HepG2 (cell line): ENCODE results near the gene OPRM1. TPM values are rescaled to one million over a fixed set of nuclear protein-coding genes. Genes with fewer than 3 reads are reported as not detected.

Experiments
- ATAC-seq: fragments of 200-7000 bp; cut with Tn5 transposase; 3 replicates; pipeline ENCODE4 v1.9.1; 2020; ENCODE audit warnings: mild to moderate bottlenecking, moderate library complexity
- BruUV-seq: library from RNA; stranded (reverse); fragments of 400-500 nt; replicated peaks from 2 replicates; lab custom pipeline; 2021; lab: Mats Ljungman, UMichigan
- CTCF ChIA-PET: fragments of 300-600 bp; formaldehyde crosslinking; extraction: SDS; loops from one replicate; lab custom pipeline; 2021; ENCODE audit warnings: low total read pairs, inconsistent platforms, low intra/inter-chr PET ratio; lab: Yijun Ruan, JAX
- POLR2A ChIA-PET: fragments of 350-600 bp; sonication (Branson Sonifier 250); formaldehyde crosslinking; loops from one replicate; lab custom pipeline; 2020; ENCODE audit warnings: antibody characterized with exemption, inconsistent platforms; lab: Yijun Ruan, JAX
- DNase-seq: peaks from one replicate; pipeline ENCODE4 v3.0.0-alpha.2; 2015; ENCODE audit warnings: low spot score
- FAIRE-seq: peaks from 3 replicates; lab custom pipeline; 2011; peaks lifted over from hg19 to GRCh38; lab: Jason Lieb, UNC
- H2AFZ ChIP-seq: one replicate; pipeline ENCODE4 v1.6.1; 2011; ENCODE audit warnings: low read length, inconsistent platforms
- H3K27ac ChIP-seq: fragments of 300-600 bp; 3 replicates; pipeline ENCODE4 v1.8.0; 2011; ENCODE audit warnings: mixed run types, mild to moderate bottlenecking, mixed read lengths, low read length, inconsistent platforms; ENCODE audit not compliant: insufficient read depth; ENCODE audit errors: extremely low read length
- H3K27me3 ChIP-seq, 2 experiments: fragments of 200-600 bp in 1 of 2; 2 replicates in 1 of 2; 3 replicates in 1 of 2; pipeline versions ENCODE4 v1.6.0 to v1.8.0; 2011; ENCODE audit warnings: low read length in 2 of 2, mild to moderate bottlenecking in 2 of 2, moderate library complexity in 2 of 2, inconsistent platforms in 1 of 2; ENCODE audit not compliant: insufficient read depth in 2 of 2, control insufficient read depth in 1 of 2
- H3K36me3 ChIP-seq, 2 experiments: fragments of 200-600 bp in 1 of 2; replicated peaks in 1 of 2; 2 replicates in 1 of 2; 3 replicates in 1 of 2; pipeline versions ENCODE4 v1.5.1 to v1.8.0; 2011; ENCODE audit warnings: low read length in 2 of 2, inconsistent platforms in 1 of 2; ENCODE audit not compliant: insufficient read depth in 2 of 2, control insufficient read depth in 1 of 2
- H3K4me1 ChIP-seq: 2 replicates; pipeline ENCODE4 v1.5.1; 2012; ENCODE audit warnings: low read length, inconsistent platforms; ENCODE audit not compliant: insufficient read depth
- H3K4me2 ChIP-seq: 2 replicates; pipeline ENCODE4 v1.6.0; 2011; ENCODE audit warnings: low read depth, low read length, inconsistent platforms
- H3K4me3 ChIP-seq, 3 experiments: fragments of 200-600 bp in 1 of 3; sonication (generic), shearing (Covaris generic) in 1 of 3; replicated peaks in 1 of 3; 2 replicates each; pipeline ENCODE4 v1.5.1; 2011 to 2016; ENCODE audit warnings: low read length in 3 of 3, inconsistent platforms in 2 of 3, low read depth in 2 of 3, mild to moderate bottlenecking in 2 of 3, control low read depth in 1 of 3, mixed read lengths in 1 of 3; ENCODE audit not compliant: insufficient read depth in 1 of 3
- H3K79me2 ChIP-seq: one replicate; pipeline ENCODE4 v1.6.1; 2011; ENCODE audit warnings: low read length, inconsistent platforms; ENCODE audit not compliant: insufficient read depth
- H3K9ac ChIP-seq: 2 replicates; pipeline ENCODE4 v1.6.0; 2011; ENCODE audit warnings: mild to moderate bottlenecking, low read depth, low read length, inconsistent platforms; ENCODE audit not compliant: insufficient read depth
- H3K9me3 ChIP-seq: 2 replicates; pipeline ENCODE4 v1.5.1; 2012; ENCODE audit warnings: mild to moderate bottlenecking, low read length
- H4K20me1 ChIP-seq: 2 replicates; pipeline ENCODE4 v1.6.0; 2011; ENCODE audit warnings: inconsistent platforms, mild to moderate bottlenecking, low read length, moderate library complexity; ENCODE audit not compliant: insufficient read depth
- FOXK2 ChIP-seq: fragments of 450-650 bp; IDR thresholded peaks from 2 replicates; pipeline ENCODE4 v1.6.1; 2016
- HNF4G ChIP-seq, 2 experiments: sonication (generic) in 1 of 2; formaldehyde crosslinking in 1 of 2; IDR thresholded peaks; 2 replicates each; pipeline versions ENCODE4 v1.4.0 to v1.6.1; 2011 to 2020; ENCODE audit warnings: borderline replicate concordance in 2 of 2, low read depth in 2 of 2, mild to moderate bottlenecking in 2 of 2, low read length in 1 of 2, missing genetic modification reagents in 1 of 2, moderate library complexity in 1 of 2
- KDM1A ChIP-seq: IDR thresholded peaks from 2 replicates; pipeline ENCODE4 v1.6.1; 2016; ENCODE audit warnings: missing compliant biosample characterization
- KDM5B ChIP-seq: sonication (generic); formaldehyde crosslinking; IDR thresholded peaks from 2 replicates; pipeline ENCODE4 v1.4.0; 2020; ENCODE audit warnings: missing genetic modification reagents, mild to moderate bottlenecking, borderline replicate concordance
- KLF12 ChIP-seq: sonication (generic); formaldehyde crosslinking; IDR thresholded peaks from 2 replicates; pipeline ENCODE4 v1.4.0; 2020; ENCODE audit warnings: missing genetic modification reagents, borderline replicate concordance
- KLF13 ChIP-seq: sonication (generic); formaldehyde crosslinking; IDR thresholded peaks from 2 replicates; pipeline ENCODE4 v1.4.0; 2020; ENCODE audit warnings: mild to moderate bottlenecking, missing genetic modification reagents
- NFE2L1 ChIP-seq: sonication (generic); formaldehyde crosslinking; IDR thresholded peaks from 2 replicates; pipeline ENCODE4 v1.4.0; 2020; ENCODE audit warnings: missing genetic modification reagents, mild to moderate bottlenecking, borderline replicate concordance
- RARA ChIP-seq: IDR thresholded peaks from 2 replicates; pipeline ENCODE4 v1.6.1; 2016; ENCODE audit warnings: missing genetic modification reagents, missing compliant biosample characterization
- RXRB ChIP-seq: IDR thresholded peaks from 2 replicates; pipeline ENCODE4 v1.6.1; 2016; ENCODE audit warnings: borderline replicate concordance, missing genetic modification reagents, missing compliant biosample characterization
- SMAD1 ChIP-seq: sonication (generic); formaldehyde crosslinking; IDR thresholded peaks from 2 replicates; pipeline ENCODE4 v1.4.0; 2020; ENCODE audit warnings: missing genetic modification reagents, low read depth, mild to moderate bottlenecking, borderline replicate concordance
- TBX2 ChIP-seq: sonication (generic); formaldehyde crosslinking; IDR thresholded peaks from 2 replicates; pipeline ENCODE4 v1.5.0; 2020; ENCODE audit warnings: missing genetic modification reagents, mild to moderate bottlenecking, borderline replicate concordance
- WIZ ChIP-seq: sonication (generic); formaldehyde crosslinking; IDR thresholded peaks from 2 replicates; pipeline ENCODE4 v1.5.1; 2020; ENCODE audit warnings: mild to moderate bottlenecking, missing genetic modification reagents
- ZNF143 ChIP-seq: sonication (generic); formaldehyde crosslinking; IDR thresholded peaks from 2 replicates; pipeline ENCODE4 v1.4.0; 2020; ENCODE audit warnings: missing genetic modification reagents
- ZNF24 ChIP-seq: fragments of 450-650 bp; IDR thresholded peaks from 2 replicates; pipeline ENCODE4 v1.6.1; 2017; ENCODE audit warnings: antibody characterized with exemption, mild to moderate bottlenecking
- ZSCAN21 ChIP-seq: sonication (generic); formaldehyde crosslinking; IDR thresholded peaks from 2 replicates; pipeline ENCODE4 v1.8.0; 2022; ENCODE audit warnings: mild to moderate bottlenecking, missing genetic modification reagents, moderate library complexity, borderline replicate concordance
- WGBS: methylation state at CpG from one replicate; pipeline ENCODE4 v1.1.6; 2017; ENCODE audit warnings: low lambda C conversion rate; 5-methylcytosine and 5-hydroxymethylcytosine counted together
- in situ Hi-C: cut with HindIII; loops from 2 replicates; pipeline ENCODE4 v1.10.0; 2017; ENCODE audit warnings: low pct_unique_long_range_greater_than_20kb; ENCODE audit not compliant: extremely low pct_ligation_motif_present
- intact Hi-C: fragments of 100-400 bp; cut with micrococcal nuclease; formaldehyde crosslinking; loops from one replicate; pipeline ENCODE4 v1.10.0; 2022; ENCODE audit not compliant: unreplicated experiment
- polyA plus RNA-seq, 8 experiments: library from polyadenylated mRNA; depleted of rRNA in 3 of 8; stranded (reverse) in 7 of 8; unstranded in 1 of 8; fragments of >200 nt; fragmentation: Illumina TruSeq in 4 of 8; extraction: Trizol in 4 of 8; gene quantifications; 2 replicates each; pipeline versions ENCODE4 v1.2.1 to v1.2.3, GENCODE V29; 2011 to 2016; ENCODE audit warnings: low read depth in 4 of 8, missing spikeins in 1 of 8, mixed read lengths in 1 of 8; ENCODE audit not compliant: insufficient read depth in 1 of 8
- total RNA-seq, 5 experiments: library from RNA; depleted of rRNA; stranded (reverse); fragments of >200 nt; fragmentation: Illumina TruSeq; extraction: Trizol; gene quantifications; 2 replicates each; pipeline ENCODE4 v1.2.3, GENCODE V29; 2016; ENCODE audit warnings: low read depth in 1 of 5
- TF ChIP-seq, protein P1 (sequence below): sonication (generic); formaldehyde crosslinking; IDR thresholded peaks from 2 replicates; pipeline ENCODE4 v1.8.1; 2023; ENCODE audit warnings: missing genetic modification reagents, mild to moderate bottlenecking, borderline replicate concordance
- TF ChIP-seq, protein P2 (sequence below): sonication (generic); formaldehyde crosslinking; IDR thresholded peaks from 2 replicates; pipeline ENCODE4 v1.4.0; 2020; ENCODE audit warnings: missing genetic modification reagents

Gene OPRM1
- total and polyA plus RNA-seq, 2 of the 13 experiments (the other 11 are each of a cell fraction or from before 2014, with no cell fraction given): not detected

DNA sequence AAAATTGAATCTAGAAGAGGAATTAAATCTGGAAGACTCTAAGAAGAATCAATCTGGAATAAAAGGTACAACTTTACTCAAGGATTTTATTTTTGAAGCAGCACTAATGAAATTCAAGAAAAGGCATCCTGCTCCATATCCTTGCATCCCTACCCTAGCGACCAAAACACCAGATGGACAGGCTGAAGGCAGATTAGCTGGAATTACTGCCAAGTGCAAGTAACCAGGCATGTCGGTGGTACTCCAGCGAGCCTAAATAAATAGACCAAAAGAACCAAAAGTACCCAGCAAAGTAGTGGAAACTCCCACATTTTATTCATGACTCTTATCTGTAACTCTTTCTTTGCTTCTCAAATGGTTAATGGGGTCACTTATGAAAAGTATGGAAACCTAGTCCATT, 21.0 kb downstream of the OPRM1 start:
- Histone ChIP-seq H4K20me1 (no peaks in the 10 kb centered on the region), H3K9me3 (no peaks in the 10 kb centered on the region), H3K9ac (no peak overlapping the region), H2AFZ (no peak overlapping the region), H3K4me1 (no peaks in the 10 kb centered on the region), H3K27ac (no peak overlapping the region), H3K36me3 (no peaks in the 10 kb centered on the region)
- intact Hi-C loops (no loop called here), in situ Hi-C loops (no loop called here)
- no peak for DNase-seq
- CTCF ChIA-PET: no interaction called here
- WGBS: 9% methylated on average over 3 of the region's 3 CpGs
- POLR2A ChIA-PET: no interaction called here
- TF ChIP-seq RARA (CRISPR knock-in tag) (no peak), ZNF24 (no peak), KLF12 (CRISPR knock-in tag) (no peak), KDM1A (CRISPR knock-in tag) (no peak), TBX2 (no peak), FOXK2 (no peak)
- TF ChIP-seq, all 625 proteins: peak for 0
- Histone ChIP-seq H3K4me2 (no peak overlapping the region), H3K79me2 (no peaks in the 10 kb centered on the region), H3K4me3 (no peak overlapping the region), H3K27me3 (no peaks in the 10 kb centered on the region)
- BruUV-seq: no TSS peak
- ATAC-seq: no peak
- FAIRE-seq: no peak

DNA sequence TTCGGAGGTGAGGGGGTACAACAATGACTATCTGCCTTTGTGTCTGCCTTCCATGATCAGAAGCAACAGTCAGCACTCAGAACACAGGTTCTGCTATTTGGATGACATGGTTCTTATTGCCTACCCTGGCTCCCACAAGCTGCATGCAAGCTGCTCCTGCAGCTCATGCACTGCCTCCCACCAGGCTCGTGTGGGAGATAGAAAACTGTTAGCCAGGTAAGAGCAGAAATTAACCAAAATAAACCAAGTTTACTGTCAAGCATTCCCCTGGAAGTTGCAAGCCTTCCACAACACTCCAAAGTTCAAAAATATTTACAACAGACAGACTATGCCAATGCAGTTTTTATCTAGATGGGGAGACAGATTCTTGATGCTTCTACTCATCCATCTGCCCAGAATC, 31.0 kb downstream of the OPRM1 start:
- intact Hi-C loops (no loop called here), in situ Hi-C loops (no loop called here)
- no peak overlapping the region for H3K27ac ChIP-seq
- no peaks in the 10 kb centered on the region for H3K79me2 ChIP-seq
- ATAC-seq (no peak), FAIRE-seq (no peak)
- BruUV-seq: no TSS peak
- H2AFZ ChIP-seq: no peak overlapping the region
- H3K4me1 ChIP-seq: no peaks in the 10 kb centered on the region
- CTCF ChIA-PET: no interaction called here
- no peak overlapping the region for H3K4me2 ChIP-seq
- no peaks in the 10 kb centered on the region for H3K27me3 ChIP-seq
- no peaks in the 10 kb centered on the region for H3K9me3 ChIP-seq
- no peaks in the 10 kb centered on the region for H4K20me1 ChIP-seq
- POLR2A ChIA-PET: no interaction called here
- TF ChIP-seq KDM5B (no peak), HNF4G (IDR thresholded peaks at IDR 0.05; ENCODE audit: borderline replicate concordance, low read depth, low read length) (no peak), HNF4G (CRISPR knock-in tag; IDR thresholded peaks at IDR 0.05; ENCODE audit: borderline replicate concordance, low read depth) (no peak), NFE2L1 (CRISPR knock-in tag) (no peak), RXRB (CRISPR knock-in tag) (no peak), ZSCAN21 (CRISPR knock-in tag) (no peak), ZNF143 (CRISPR knock-in tag) (no peak), KLF13 (no peak), WIZ (CRISPR knock-in tag) (no peak), SMAD1 (no peak)
- TF ChIP-seq, protein P1, sequence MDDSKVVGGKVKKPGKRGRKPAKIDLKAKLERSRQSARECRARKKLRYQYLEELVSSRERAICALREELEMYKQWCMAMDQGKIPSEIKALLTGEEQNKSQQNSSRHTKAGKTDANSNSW: no peak
- TF ChIP-seq, protein P2, sequence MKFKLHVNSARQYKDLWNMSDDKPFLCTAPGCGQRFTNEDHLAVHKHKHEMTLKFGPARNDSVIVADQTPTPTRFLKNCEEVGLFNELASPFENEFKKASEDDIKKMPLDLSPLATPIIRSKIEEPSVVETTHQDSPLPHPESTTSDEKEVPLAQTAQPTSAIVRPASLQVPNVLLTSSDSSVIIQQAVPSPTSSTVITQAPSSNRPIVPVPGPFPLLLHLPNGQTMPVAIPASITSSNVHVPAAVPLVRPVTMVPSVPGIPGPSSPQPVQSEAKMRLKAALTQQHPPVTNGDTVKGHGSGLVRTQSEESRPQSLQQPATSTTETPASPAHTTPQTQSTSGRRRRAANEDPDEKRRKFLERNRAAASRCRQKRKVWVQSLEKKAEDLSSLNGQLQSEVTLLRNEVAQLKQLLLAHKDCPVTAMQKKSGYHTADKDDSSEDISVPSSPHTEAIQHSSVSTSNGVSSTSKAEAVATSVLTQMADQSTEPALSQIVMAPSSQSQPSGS: no peak
- TF ChIP-seq, all 625 proteins: peak for 0
- H3K4me3 ChIP-seq: no peak overlapping the region
- no peak overlapping the region for H3K9ac ChIP-seq
- no peaks in the 10 kb centered on the region for H3K36me3 ChIP-seq
- 0% methylated on average over 2 of the region's 2 CpGs for WGBS
- no peak for DNase-seq
